Subcutaneous adipose tissue (tissue), 4 donors: ENCODE results near the gene ASMTL. TPM values are rescaled to one million over a fixed set of nuclear protein-coding genes. Genes with fewer than 3 reads are reported as not detected.

Source experiments
- CTCF ChIP-seq: fragments of 450-650 bp; IDR thresholded peaks from one replicate; pipeline ENCODE4 v1.5.1; 2016; ENCODE audit warnings: low read depth, mild to moderate bottlenecking, control low read depth, antibody characterized with exemption, moderate library complexity
- total RNA-seq, 4 donors: library from RNA; depleted of rRNA; stranded (reverse); fragments of >200 nt; gene quantifications; one replicate each; pipeline ENCODE4 v1.1.0, GENCODE V29; 2016

ASMTL gene
- total RNA-seq, 4 donors from 2014 or later = 13.4 to 31.5 (median 24.5) TPM

GRCh38 chrX:1417921-1418771 is 34.6 kb downstream of the ASMTL start:
- no peak for TF ChIP-seq CTCF

- TF ChIP-seq CTCF = no peak
Observed at GRCh38 chrX:1416965-1417760, 35.5 kb downstream of the ASMTL start.

- no peak for TF ChIP-seq CTCF
Observed at GRCh38 chrX:1416327-1416784, 36.4 kb downstream of the ASMTL start.

- no peak for TF ChIP-seq CTCF
Observed at GRCh38 chrX:1412551-1413161, 40.1 kb downstream of the ASMTL start.

GRCh38 chrX:1411326-1411725 is 41.4 kb downstream of the ASMTL start:
- TF ChIP-seq CTCF = no peak

- no peak for TF ChIP-seq CTCF
Observed at GRCh38 chrX:1407035-1407434, 45.7 kb downstream of the ASMTL start.

GRCh38 chrX:1403228-1403627 is 49.5 kb downstream of the ASMTL start:
- no peak for TF ChIP-seq CTCF
